Activated CD4-positive, alpha-beta T cell treated with anti-CD3 and anti-CD28 coated beads, Interleukin-10, Interleukin-2, amounts not matched to agents 100 ng/mL and 50 ng/mL, durations not matched to agents 16 hours and 8 hours (primary cell): ENCODE data around the gene IMPA2.

ENCODE experiments used
- DNase-seq: peaks from one replicate; pipeline ENCODE4 v3.0.0-alpha.2; 2020

The IMPA2 gene

GRCh38 chr18:12009581-12010140 is 28.4 kb downstream of the IMPA2 start:
- no peak for DNase-seq

- no peak for DNase-seq
Observed at GRCh38 chr18:12010187-12010802, 29.0 kb downstream of the IMPA2 start.

GRCh38 chr18:12011199-12011956 is 30.1 kb downstream of the IMPA2 start:
- DNase-seq: no peak

GRCh38 chr18:12011957-12012549 is 30.7 kb downstream of the IMPA2 start:
- DNase-seq: no peak

- DNase-seq: no peak
Observed at GRCh38 chr18:12012697-12013096, 31.4 kb downstream of the IMPA2 start.

- DNase-seq: no peak
Observed at GRCh38 chr18:12013186-12013916, 32.0 kb downstream of the IMPA2 start.

GRCh38 chr18:12014086-12014485 is 32.8 kb downstream of the IMPA2 start:
- no peak for DNase-seq

- no peak for DNase-seq
Observed at GRCh38 chr18:12014521-12015415, 33.5 kb downstream of the IMPA2 start.

- no peak for DNase-seq
Observed at GRCh38 chr18:12015416-12016062, 34.2 kb downstream of the IMPA2 start.

GRCh38 chr18:12017081-12017480 is 35.8 kb downstream of the IMPA2 start:
- no peak for DNase-seq

- DNase-seq: no peak
Observed at GRCh38 chr18:12018861-12019260, 37.6 kb downstream of the IMPA2 start.

GRCh38 chr18:12021077-12021476 is 39.8 kb downstream of the IMPA2 start:
- no peak for DNase-seq

- DNase-seq: no peak
Observed at GRCh38 chr18:12021596-12021995, 40.3 kb downstream of the IMPA2 start.

GRCh38 chr18:12023375-12023774 is 42.1 kb downstream of the IMPA2 start:
- DNase-seq: no peak

- no peak for DNase-seq
Observed at GRCh38 chr18:12026562-12026961, 45.3 kb downstream of the IMPA2 start.

- no peak for DNase-seq
Observed at GRCh38 chr18:12027046-12027445, 45.7 kb downstream of the IMPA2 start.

- no peak for DNase-seq
Observed at GRCh38 chr18:12027480-12027879, 46.2 kb downstream of the IMPA2 start.

- no peak for DNase-seq
Observed at GRCh38 chr18:12028040-12028628, 46.8 kb downstream of the IMPA2 start.

GRCh38 chr18:12028674-12029073 is 47.4 kb downstream of the IMPA2 start:
- no peak for DNase-seq

- no peak for DNase-seq
Observed at GRCh38 chr18:12029786-12030584, 48.7 kb downstream of the IMPA2 start.
